ENCODE data around the gene MT4. TPM values are rescaled to one million over a fixed set of nuclear protein-coding genes. Genes with fewer than 3 reads are reported as not detected.

The MT4 gene
- total and polyA plus RNA-seq, 2 of the 4 experiments (the other 2 are of a cell fraction), result not detected

GRCh38 chr16:56571525-56571924 is 6.7 kb downstream of the MT4 start:
- no peak overlapping the region for H3K4me2 ChIP-seq (ENCODE audit: low read depth, low read length)
- H4K20me1 ChIP-seq (ENCODE audit: insufficient read depth, low read length), result no peaks in the 10 kb centered on the region
- peaks cover 37% of the 10 kb centered on the region for H3K27me3 ChIP-seq (ENCODE audit: control insufficient read depth, insufficient read depth, low read length)
- ChIA-PET CTCF (no interaction called here), POLR2A (ENCODE audit: unreplicated experiment) (no interaction called here)
- H3K18ac ChIP-seq (ENCODE audit: low read depth, low read length), result no peak overlapping the region
- 0 out of 2 replicates have a peak, but pooled peaks cover 1% of the 10 kb centered on the region for H3K9me3 ChIP-seq (ENCODE audit: control insufficient read depth, insufficient read depth, low read length)
- H3K79me1 ChIP-seq (ENCODE audit: low read depth in 1 of 2, low read length in 2 of 2), result no peaks in the 10 kb centered on the region
- intact Hi-C loops (cut with micrococcal nuclease), result no loop called here
- H2BK20ac ChIP-seq (ENCODE audit: low read depth, low read length), result no peak overlapping the region
- no peak overlapping the region for H3K56ac ChIP-seq (ENCODE audit: extremely low read depth, insufficient read depth, low read length)
- H3K23ac ChIP-seq (ENCODE audit: low read depth, low read length), result no peak overlapping the region
- H2AK9ac ChIP-seq (replicated peaks; ENCODE audit: low read depth, low read length, poor library complexity), result no peak overlapping the region
- H4K5ac ChIP-seq (ENCODE audit: low read depth, low read length), result no peak overlapping the region
- no peak overlapping the region for H2BK15ac ChIP-seq (ENCODE audit: low read depth, low read length)
- H3K4me3 ChIP-seq (ENCODE audit: insufficient read depth, low read depth, low read length), result no peak overlapping the region
- no peak overlapping the region for H4K91ac ChIP-seq (ENCODE audit: insufficient read depth, low read depth, low read length)
- no peaks in the 10 kb centered on the region for H3K36me3 ChIP-seq (ENCODE audit: control insufficient read depth, insufficient read depth, low read length)
- H3K4me1 ChIP-seq (ENCODE audit: control insufficient read depth, insufficient read depth, low read length), result no peaks in the 10 kb centered on the region
- no peak overlapping the region for H3K27ac ChIP-seq (ENCODE audit: insufficient read depth, low read length)
- no CpG with 5 or more reads among the region's 11 CpGs for WGBS, 2 experiments (ENCODE audit: extremely low coverage in 2 of 2, insufficient read length in 1 of 2)
- ATAC-seq (ENCODE audit: low read depth), result no peak
- no peak overlapping the region for H3K14ac ChIP-seq (replicated peaks; ENCODE audit: low read depth, low read length)
- no peak overlapping the region for H3K4ac ChIP-seq (ENCODE audit: low read depth, low read length)
- DNase-seq, result no peak
- no peak overlapping the region for H2BK5ac ChIP-seq (ENCODE audit: low read depth, low read length, poor library complexity, severe bottlenecking)
- H3K9me1 ChIP-seq (ENCODE audit: insufficient read depth, low read length), result no peaks in the 10 kb centered on the region
- TF ChIP-seq CEBPB (IDR thresholded peaks at IDR 0.05; ENCODE audit: low read depth, low read length) (no peak), NFE2L2 (IDR thresholded peaks at IDR 0.05; ENCODE audit: low read depth, low read length) (no peak)
- no peak overlapping the region for H2AK5ac ChIP-seq (ENCODE audit: low read depth, low read length)
- H2AFZ ChIP-seq (replicated peaks; ENCODE audit: low read length, poor library complexity), result no peak overlapping the region
- H3K9ac ChIP-seq (ENCODE audit: low read depth, low read length), result no peak overlapping the region
- in situ Hi-C loops (cut with MboI; ENCODE audit: low sequenced_read_pairs), result no loop called here
- dilution Hi-C loops (cut with HindIII; ENCODE audit: low sequenced_read_pairs, unreplicated experiment), result no loop called here
- BruUV-seq (replicated peaks), result no TSS peak
- H2BK120ac ChIP-seq (ENCODE audit: low read depth, low read length), result no peak overlapping the region
- H4K8ac ChIP-seq (ENCODE audit: low read depth in 2 of 2, low read length in 2 of 2), result no peak overlapping the region

Measured in IMR-90 (cell line).